HCT116 (cell line): ENCODE measurements around the gene PTRHD1. TPM values are rescaled to one million over a fixed set of nuclear protein-coding genes. Genes with fewer than 3 reads are reported as not detected.

Source experiments
- ATAC-seq: fragments of 200-7000 bp; cut with Tn5 transposase; 2 replicates; pipeline ENCODE4 v1.9.1; 2020; ENCODE audit warnings: mild to moderate bottlenecking, moderate library complexity
- BruUV-seq: library from RNA; stranded (reverse); fragments of 400-500 nt; replicated peaks from 2 replicates; lab custom pipeline; 2021; lab: Mats Ljungman, UMichigan
- CTCF ChIA-PET: fragments of 300-600 bp; sonication (Branson Sonifier 250); formaldehyde crosslinking; loops from one replicate; lab custom pipeline; 2021; ENCODE audit warnings: antibody characterized with exemption; lab: Charles Lee
- POLR2A ChIA-PET: fragments of 300-600, 350-600 bp; sonication (Branson Sonifier 250); formaldehyde crosslinking; loops from one replicate; lab custom pipeline; 2021; ENCODE audit warnings: antibody characterized with exemption; lab: Charles Lee
- RAD21 ChIA-PET, 2 experiments: fragments of 300-600 bp; sonication (Branson Sonifier 250); formaldehyde crosslinking; loops; one replicate each; lab custom pipeline; 2023; ENCODE audit warnings: low total read pairs in 2 of 2; ENCODE audit not compliant: uncharacterized antibody in 2 of 2, unreplicated experiment in 2 of 2, low non-redundant PET in 1 of 2; lab: Charles Lee
- DNase-seq: peaks from one replicate; pipeline ENCODE4 v3.0.0-alpha.2; 2010; ENCODE audit warnings: low read depth, low spot score
- H2AFZ ChIP-seq: fragments of 200-600 bp; shearing (Covaris generic), sonication (generic); 2 replicates; pipeline ENCODE4 v1.6.1; 2017; ENCODE audit warnings: low read depth, mixed run types, mixed read lengths, antibody characterized with exemption, low read length; ENCODE audit not compliant: poor library complexity, severe bottlenecking
- H3K27ac ChIP-seq: 2 replicates; pipeline ENCODE4 v1.5.1; 2012; ENCODE audit warnings: low read depth, low read length
- H3K27me3 ChIP-seq: fragments of 200-600 bp; sonication (generic); 2 replicates; pipeline ENCODE4 v1.6.1; 2016; ENCODE audit warnings: mixed run types, low read length, mixed read lengths; ENCODE audit not compliant: insufficient read depth
- H3K36me3 ChIP-seq, 2 experiments: fragments of 200-500 bp in 1 of 2; fragments of 200-600 bp in 1 of 2; sonication (Bioruptor generic) in 1 of 2; sonication (generic) in 1 of 2; 2 replicates each; pipeline versions ENCODE4 v1.5.1 to v1.6.1; 2014 to 2016; ENCODE audit warnings: low read length in 2 of 2, inconsistent platforms in 1 of 2, mixed read lengths in 1 of 2, mixed run types in 1 of 2; ENCODE audit not compliant: insufficient read depth in 2 of 2, control insufficient read depth in 1 of 2
- H3K4me1 ChIP-seq, 2 experiments: fragments of 200-600 bp in 1 of 2; sonication (generic) in 1 of 2; 2 replicates each; pipeline versions ENCODE4 v1.5.1 to v1.6.1; 2012 to 2017; ENCODE audit warnings: low read length in 2 of 2, inconsistent platforms in 1 of 2, mild to moderate bottlenecking in 1 of 2, mixed read lengths in 1 of 2, mixed run types in 1 of 2, moderate library complexity in 1 of 2; ENCODE audit not compliant: insufficient read depth in 2 of 2, control insufficient read depth in 1 of 2
- H3K4me2 ChIP-seq: fragments of 200-600 bp; sonication (generic); 2 replicates; pipeline ENCODE4 v1.6.1; 2017; ENCODE audit warnings: mixed run types, low read length, mixed read lengths
- H3K4me3 ChIP-seq, 2 experiments: fragments of 200-600 bp in 1 of 2; sonication (generic) in 1 of 2; replicated peaks in 1 of 2; 2 replicates each; pipeline ENCODE4 v1.5.1; 2011 to 2016; ENCODE audit warnings: low read length in 2 of 2, control low read depth in 1 of 2, low read depth in 1 of 2, mild to moderate bottlenecking in 1 of 2, mixed read lengths in 1 of 2, mixed run types in 1 of 2
- H3K79me2 ChIP-seq: fragments of 200-600 bp; sonication (generic); 2 replicates; pipeline ENCODE4 v1.6.1; 2017; ENCODE audit warnings: mild to moderate bottlenecking, mixed run types, low read length, moderate library complexity, mixed read lengths; ENCODE audit not compliant: insufficient read depth
- H3K9ac ChIP-seq: fragments of 200-600 bp; sonication (generic); 2 replicates; pipeline ENCODE4 v1.6.1; 2016; ENCODE audit warnings: low read length, mixed read lengths
- H3K9me2 ChIP-seq: fragments of 200-600 bp; sonication (generic), shearing (Covaris generic); 2 replicates; pipeline ENCODE4 v1.6.1; 2017; ENCODE audit warnings: mixed run types, mild to moderate bottlenecking, moderate library complexity; ENCODE audit not compliant: insufficient read depth
- H3K9me3 ChIP-seq, 2 experiments: fragments of 200-500 bp in 1 of 2; fragments of 200-600 bp in 1 of 2; sonication (Bioruptor generic) in 1 of 2; sonication (generic) in 1 of 2; 2 replicates each; pipeline ENCODE4 v1.6.1; 2014 to 2017; ENCODE audit warnings: low read length in 2 of 2, mixed read lengths in 2 of 2, inconsistent platforms in 1 of 2, low read depth in 1 of 2, mild to moderate bottlenecking in 1 of 2, mixed run types in 1 of 2, moderate library complexity in 1 of 2; ENCODE audit not compliant: control insufficient read depth in 1 of 2, insufficient read depth in 1 of 2
- H4K20me1 ChIP-seq: fragments of 200-600 bp; sonication (generic), shearing (Covaris generic); 2 replicates; pipeline ENCODE4 v1.6.1; 2017; ENCODE audit warnings: mixed run types, mild to moderate bottlenecking, moderate library complexity; ENCODE audit not compliant: insufficient read depth
- CBX3 ChIP-seq: IDR thresholded peaks from 2 replicates; pipeline ENCODE4 v1.6.1; 2012; ENCODE audit warnings: low read depth
- CEBPB ChIP-seq: IDR thresholded peaks from 2 replicates; pipeline ENCODE4 v1.6.1; 2012; ENCODE audit warnings: low read depth
- CTCF ChIP-seq, 3 experiments: fragments of 200-600 bp in 1 of 3; sonication (generic) in 1 of 3; IDR thresholded peaks in 2 of 3; conservative IDR thresholded peaks in 1 of 3; 2 replicates each; pipeline ENCODE4 v1.5.1; 2012 to 2017; ENCODE audit warnings: low read depth in 2 of 3, low read length in 2 of 3, antibody characterized with exemption in 1 of 3, borderline replicate concordance in 1 of 3, control low read depth in 1 of 3, mild to moderate bottlenecking in 1 of 3, mixed read lengths in 1 of 3, mixed run types in 1 of 3, moderate library complexity in 1 of 3; ENCODE audit not compliant: insufficient read depth in 1 of 3
- FOSL1 ChIP-seq: IDR thresholded peaks from 2 replicates; pipeline ENCODE4 v1.6.1; 2012; ENCODE audit warnings: low read depth
- POLR2A ChIP-seq: IDR thresholded peaks from 2 replicates; pipeline ENCODE4 v1.7.0; 2011; ENCODE audit warnings: borderline replicate concordance; ENCODE audit not compliant: insufficient read depth, insufficient read length; ENCODE audit errors: extremely low read depth
- ZNF274 ChIP-seq: fragments of 200-500 bp; sonication (Bioruptor generic); IDR thresholded peaks from 2 replicates; pipeline ENCODE4 v1.6.1; 2014; ENCODE audit warnings: mild to moderate bottlenecking, low read depth, low read length, inconsistent platforms
- intact Hi-C: fragments of 100-400 bp; cut with micrococcal nuclease; formaldehyde crosslinking; loops from 2 replicates; pipeline ENCODE4 v1.10.0; 2022
- total RNA-seq: library from RNA; stranded (reverse); gene quantifications from one replicate; pipeline ENCODE4 v1.2.1, GENCODE V29; 2021; ENCODE audit not compliant: unreplicated experiment

Gene PTRHD1
- total RNA-seq, 1 experiment from 2014 or later: 24.3 TPM

DNA sequence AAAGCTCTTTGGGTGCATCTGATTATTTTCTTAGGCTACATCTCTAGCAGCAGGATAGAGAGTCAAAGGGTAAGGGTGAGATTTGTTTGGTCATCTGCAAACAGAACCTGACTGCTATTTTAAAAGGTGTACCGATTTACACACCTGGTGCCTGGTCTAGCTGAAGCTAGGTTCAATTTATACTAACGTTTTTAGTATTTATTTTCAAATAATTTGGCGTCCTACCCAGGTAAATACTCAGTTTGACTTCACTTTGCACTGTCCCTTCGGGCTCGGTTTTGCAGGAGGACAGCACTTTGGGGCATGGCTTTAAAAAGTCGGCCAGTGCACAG is 683 bp downstream of the PTRHD1 start:
- no peak for DNase-seq
- H3K9ac ChIP-seq: peak overlapping the region; percentile 92
- TF ChIP-seq CEBPB (no peak), CBX3 (0 out of 2 replicates have a peak, but pooled peaks have one; percentile 25), POLR2A (no peak), FOSL1 (no peak), ZNF274 (no peak)
- no peaks in the 10 kb centered on the region for H3K9me3 ChIP-seq
- H2AFZ ChIP-seq: peak overlapping the region; percentile 55
- peaks cover 0 to 18% of the 10 kb centered on the region in 2 experiments; a peak in 1 of 4 replicates for H3K36me3 ChIP-seq
- ChIA-PET CTCF (interaction anchor here (1.1 to 1.6 kb wide), 4 partner anchors 18 to 370 kb away, joined by 3 to 6 read pairs (median 5); no protein-coding TSS in a partner anchor), POLR2A (no interaction called here), RAD21 (interaction anchor here in 1 of 2 experiments (0.6 to 1.4 kb wide), 2 partner anchors 27 to 35 kb away, joined by 3 to 5 read pairs; no protein-coding TSS in a partner anchor)
- H3K27ac ChIP-seq: peak overlapping the region; percentile 91
- no peaks in the 10 kb centered on the region for H3K27me3 ChIP-seq
- no peaks in the 10 kb centered on the region for H4K20me1 ChIP-seq
- no peaks in the 10 kb centered on the region for H3K9me2 ChIP-seq
- ATAC-seq: no peak
- H3K4me2 ChIP-seq: peak overlapping the region; percentile 83
- peaks cover 12 to 34% of the 10 kb centered on the region in 2 experiments for H3K4me1 ChIP-seq
- peak overlapping the region; percentile 59 to 97 for H3K4me3 ChIP-seq
- intact Hi-C loops: loop anchor here (2.0 kb wide), 1 partner anchor 302 kb away; the partner anchor contains the start of gene NCOA1
- BruUV-seq: TSS peak; percentile 87
- peaks cover 42% of the 10 kb centered on the region for H3K79me2 ChIP-seq

GRCh38 chr2:24791452-24791851 is 1.7 kb downstream of the PTRHD1 start:
- peaks cover 32% of the 10 kb centered on the region for H3K79me2 ChIP-seq
- no peak for ATAC-seq
- intact Hi-C loops: no loop called here
- H3K27me3 ChIP-seq: no peaks in the 10 kb centered on the region
- CTCF ChIA-PET: interaction anchor here (0.6 to 1.5 kb wide), 4 partner anchors 14 to 369 kb away, joined by 3 to 5 read pairs (median 4); no protein-coding TSS in a partner anchor
- TF ChIP-seq CTCF (IDR thresholded peaks at IDR 0.05 in 2 of 3, conservative IDR thresholded peaks at IDR 0.05 in 1 of 3; ENCODE audit: borderline replicate concordance in 1 of 3, insufficient read depth in 1 of 3, low read depth in 2 of 3, low read length in 2 of 3): no peak
- no peak for TF ChIP-seq FOSL1
- POLR2A ChIA-PET: no interaction called here
- H3K4me3 ChIP-seq: no peak overlapping the region
- H3K4me2 ChIP-seq: peak overlapping the region; percentile 83
- DNase-seq: no peak
- H3K9ac ChIP-seq: 0 out of 2 replicates have a peak overlapping the region, but pooled peaks have one; percentile 92
- no peaks in the 10 kb centered on the region for H3K9me3 ChIP-seq
- peaks cover 0 to 9% of the 10 kb centered on the region in 2 experiments; a peak in 1 of 4 replicates for H3K36me3 ChIP-seq
- H3K4me1 ChIP-seq: peaks cover 12 to 34% of the 10 kb centered on the region in 2 experiments
- H3K27ac ChIP-seq: no peak overlapping the region
- no peak overlapping the region for H2AFZ ChIP-seq
- RAD21 ChIA-PET: interaction anchor here in 1 of 2 experiments (0.9 kb wide), 1 partner anchor 212 kb away, joined by 4 read pairs; no protein-coding TSS in a partner anchor
- H3K9me2 ChIP-seq: no peaks in the 10 kb centered on the region
- no peaks in the 10 kb centered on the region for H4K20me1 ChIP-seq
- no TSS peak for BruUV-seq
